Keratinocyte (primary cell): Measurements from ENCODE around the gene THNSL1.

Source experiments
- CTCF ChIP-seq, 3 experiments: IDR thresholded peaks in 1 of 3; conservative IDR thresholded peaks in 1 of 3; optimal IDR thresholded peaks in 1 of 3; 2 replicates in 2 of 3; 3 replicates in 1 of 3; pipeline versions ENCODE3 to v1.5.1; 2011; ENCODE audit warnings: low read length in 3 of 3, mild to moderate bottlenecking in 3 of 3, moderate library complexity in 2 of 3, control low read depth in 1 of 3, inconsistent platforms in 1 of 3; ENCODE audit not compliant: insufficient read depth in 2 of 3; ENCODE audit errors: extremely low read depth in 1 of 3
- EZH2 ChIP-seq: IDR thresholded peaks from one replicate; pipeline ENCODE4 v1.6.1; 2012; ENCODE audit warnings: inconsistent platforms, mild to moderate bottlenecking, low read length, moderate library complexity

GRCh38 chr10:24974976-24975375 lies 41.4 kb upstream of the THNSL1 start:
- TF ChIP-seq EZH2 (no peak), CTCF (optimal IDR thresholded peaks at IDR 0.05 in 1 of 3, IDR thresholded peaks at IDR 0.05 in 1 of 3, conservative IDR thresholded peaks at IDR 0.05 in 1 of 3; ENCODE audit: extremely low read depth in 1 of 3, insufficient read depth in 2 of 3, low read length in 3 of 3) (no peak)
